Sigmoid colon (tissue), 7 donors: Measurements from ENCODE around the gene MYL4. TPM values are rescaled to one million over a fixed set of nuclear protein-coding genes. Genes with fewer than 3 reads are reported as not detected.

Experiments used
- DNase-seq: peaks from one replicate; pipeline ENCODE4 v3.0.0-alpha.2; 2019
- H3K27ac ChIP-seq, 4 donors: fragments of 200-600 bp; sonication (generic); one replicate each; pipeline ENCODE4 v1.5.1; 2016 to 2019; ENCODE audit warnings: mild to moderate bottlenecking in 1 of 4
- H3K27me3 ChIP-seq, 3 donors: fragments of 200-600 bp; sonication (generic); one replicate each; pipeline ENCODE4 v1.5.1; 2019; ENCODE audit warnings: mild to moderate bottlenecking in 1 of 3
- H3K36me3 ChIP-seq, 4 donors: fragments of 200-600 bp; sonication (generic); one replicate each; pipeline ENCODE4 v1.5.1; 2016 to 2019
- H3K4me1 ChIP-seq, 4 donors: fragments of 200-600 bp; sonication (generic); one replicate each; pipeline ENCODE4 v1.5.1; 2017 to 2019
- H3K4me3 ChIP-seq, 4 donors: fragments of 200-600 bp; sonication (generic); one replicate each; pipeline ENCODE4 v1.5.1; 2017 to 2019; ENCODE audit warnings: mild to moderate bottlenecking in 2 of 4, moderate library complexity in 1 of 4
- H3K9me3 ChIP-seq, 4 donors: fragments of 200-600 bp in 3 of 4; sonication (generic) in 3 of 4; one replicate each; pipeline versions ENCODE4 v1.5.1 to v1.6.1; 2013 to 2019
- CTCF ChIP-seq, 4 experiments: fragments of 450-650 bp in 3 of 4; fragments of 200-600 bp in 1 of 4; IDR thresholded peaks; one replicate each; pipeline ENCODE4 v1.5.1; 2016 to 2019; ENCODE audit warnings: antibody characterized with exemption in 4 of 4, mild to moderate bottlenecking in 3 of 4, moderate library complexity in 2 of 4
- EP300 ChIP-seq, 4 donors: sonication (generic); formaldehyde crosslinking; IDR thresholded peaks; one replicate each; pipeline ENCODE4 v1.6.1; 2017; ENCODE audit warnings: antibody characterized with exemption in 4 of 4
- POLR2A ChIP-seq, 2 donors: fragments of 450-650 bp; IDR thresholded peaks; one replicate each; pipeline ENCODE4 v1.6.1; 2016; ENCODE audit warnings: antibody characterized with exemption in 2 of 2, mild to moderate bottlenecking in 2 of 2, moderate library complexity in 2 of 2
- POLR2AphosphoS5 ChIP-seq, 4 donors: sonication (generic); formaldehyde crosslinking; IDR thresholded peaks; one replicate each; pipeline ENCODE4 v1.6.1; 2017; ENCODE audit warnings: antibody characterized with exemption in 4 of 4
- WGBS, 2 donors: extraction: QIAGEN DNeasy Blood & Tissue Kit; methylation state at CpG; one replicate each; pipeline ENCODE4 v1.1.7; 2013; 5-methylcytosine and 5-hydroxymethylcytosine counted together
- intact Hi-C: fragments of 100-400 bp; cut with DNase I; formaldehyde crosslinking; loops from one replicate; pipeline ENCODE4 v1.15.1; 2023
- polyA plus RNA-seq, 3 donors: library from polyadenylated mRNA; stranded (reverse); fragments of 200-250 nt; gene quantifications; one replicate each; pipeline ENCODE4 v1.2.3, GENCODE V29; 2013
- total RNA-seq, 4 donors: library from RNA; depleted of rRNA; stranded (reverse); fragments of >200 nt; gene quantifications; one replicate each; pipeline ENCODE4 v1.1.0, GENCODE V29; 2016
- donor health status: healthy with polysubstance abuse.
- donor health status: Bipolar disorder and iron deficiency.
- donor health status: healthy.

The MYL4 gene
- total and polyA plus RNA-seq, 7 donors, result 0.31 to 2.8 (median 1.1) TPM; not detected in 4

- Histone ChIP-seq H3K4me1 (peaks cover 0 to 24% (median 22%) of the 10 kb centered on the region in 4 donors), H3K4me3 (no peak overlapping the region), H3K27ac (no peak overlapping the region), H3K27me3 (no peaks in the 10 kb centered on the region), H3K9me3 (no peaks in the 10 kb centered on the region), H3K36me3 (no peaks in the 10 kb centered on the region)
- TF ChIP-seq POLR2A (IDR thresholded peaks at IDR 0.05) (no peak), EP300 (IDR thresholded peaks at IDR 0.05) (no peak), POLR2AphosphoS5 (IDR thresholded peaks at IDR 0.05) (no peak), CTCF (IDR thresholded peaks at IDR 0.05) (no peak)
- WGBS, 2 donors, result 97% methylated on average over 1 of the region's 1 CpG
- DNase-seq, result no peak
- intact Hi-C loops, result no loop called here
Measured at GRCh38 chr17:47251421-47251940, 42.3 kb downstream of the MYL4 start.

GRCh38 chr17:47252209-47252608, 43.1 kb downstream of the MYL4 start:
- TF ChIP-seq EP300 (IDR thresholded peaks at IDR 0.05), result no peak
- H3K27me3 ChIP-seq, result no peaks in the 10 kb centered on the region
- intact Hi-C loops, result loop anchor here (2.0 kb wide), 2 partner anchors 23 to 65 kb away; no protein-coding TSS in a partner anchor
- H3K9me3 ChIP-seq, result no peaks in the 10 kb centered on the region
- peak overlapping the region in 1 of 4 donors; percentile 92 for H3K27ac ChIP-seq
- H3K4me1 ChIP-seq, result peaks cover 0 to 29% (median 24%) of the 10 kb centered on the region in 4 donors
- no peak overlapping the region for H3K4me3 ChIP-seq
- 95 to 97% methylated on average over 1 of the region's 1 CpG for WGBS, 2 donors
- H3K36me3 ChIP-seq, result no peaks in the 10 kb centered on the region
- no peak for DNase-seq

- intact Hi-C loops, result loop anchor here (2.0 kb wide), 2 partner anchors 24 to 64 kb away; no protein-coding TSS in a partner anchor
- H3K27ac ChIP-seq, result peak overlapping the region; percentile 90 to 94 (median 93)
- no peaks in the 10 kb centered on the region for H3K36me3 ChIP-seq
- H3K27me3 ChIP-seq, result no peaks in the 10 kb centered on the region
- H3K4me3 ChIP-seq, result peak overlapping the region; percentile 78 to 92 (median 84)
- WGBS, 2 donors, result 73 to 74% methylated on average over 10 of the region's 10 CpGs
- no peaks in the 10 kb centered on the region for H3K9me3 ChIP-seq
- TF ChIP-seq EP300 (IDR thresholded peaks at IDR 0.05) (no peak), POLR2AphosphoS5 (IDR thresholded peaks at IDR 0.05) (no peak), CTCF (IDR thresholded peaks at IDR 0.05) (no peak), POLR2A (IDR thresholded peaks at IDR 0.05) (no peak)
- DNase-seq, result no peak
- H3K4me1 ChIP-seq, result peaks cover 0 to 36% (median 29%) of the 10 kb centered on the region in 4 donors
Measured at GRCh38 chr17:47252766-47253512, 43.8 kb downstream of the MYL4 start.

- peak within 1 kb of the TSS; percentile 90 to 94 (median 93) for H3K27ac ChIP-seq
Measured at GRCh38 chr17:47253541-47254402, 44.6 kb downstream of the MYL4 start, which contains the start of gene ITGB3. ITGB3 (plus strand) TSS chr17:47253827; CDS start chr17:47253862, 35 bp downstream.

More at GRCh38 chr17:47253541-47254402, 44.6 kb downstream of the MYL4 start, which contains the start of gene ITGB3:
- Histone ChIP-seq H3K36me3 (no peaks in the 10 kb centered on the region), H3K4me1 (peaks cover 0 to 38% (median 34%) of the 10 kb centered on the region in 4 donors), H3K4me3 (peak within 1 kb of the TSS; percentile 78 to 92 (median 84)), H3K9me3 (no peaks in the 10 kb centered on the region), H3K27me3 (no peaks in the 10 kb centered on the region)
- peak; percentile 90 for DNase-seq
- intact Hi-C loops, result loop anchor here (1.0 to 2.0 kb wide), 4 partner anchors 21 to 63 kb away; no protein-coding TSS in a partner anchor
- no peak for TF ChIP-seq EP300 (IDR thresholded peaks at IDR 0.05)
- TF ChIP-seq POLR2AphosphoS5 (IDR thresholded peaks at IDR 0.05), result peak; percentile 47 to 91 (median 70)
- peak in 2 of 4 experiments; percentile 10 to 43 for TF ChIP-seq CTCF (IDR thresholded peaks at IDR 0.05)
- TF ChIP-seq POLR2A (IDR thresholded peaks at IDR 0.05), result peak in 1 of 2 donors; percentile 49
- WGBS, 2 donors, result 1% methylated on average over 112 of the region's 112 CpGs
